ENCODE data around the gene MTPN. TPM values are rescaled to one million over a fixed set of nuclear protein-coding genes. Genes with fewer than 3 reads are reported as not detected.

The MTPN gene
- total and polyA plus RNA-seq, 2 donors (not counting 1 experiment from before 2014, with no cell fraction given) = 158 to 215 TPM

DNA sequence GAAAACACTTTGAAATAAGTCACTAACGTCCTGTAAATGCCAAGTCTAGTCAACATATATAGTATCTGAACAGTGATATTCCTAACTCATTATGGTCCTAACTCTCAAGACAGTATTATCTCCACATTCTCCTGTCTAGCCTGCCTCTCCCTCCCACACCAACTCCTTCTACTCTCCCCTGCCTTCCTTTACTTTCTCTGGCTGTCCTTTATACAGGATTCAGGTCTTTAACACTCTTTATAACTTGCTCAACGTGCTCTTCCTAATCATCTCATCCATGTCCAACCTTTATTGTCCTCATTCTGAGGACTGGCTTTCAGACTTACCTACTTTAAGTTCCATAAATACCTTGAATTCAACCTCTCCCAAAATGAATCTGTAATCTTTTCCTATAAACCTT lies 42.5 kb downstream of the MTPN start:
- no peaks in the 10 kb centered on the region for H3K4me1 ChIP-seq (ENCODE audit: control insufficient read depth, extremely low read depth, insufficient read depth, low read length)
- DNase-seq (ENCODE audit: low read depth in 2 of 2) = no peak
- H3K4me3 ChIP-seq (replicated peaks in 1 of 4; ENCODE audit: control extremely low read depth in 1 of 4, insufficient read depth in 1 of 4, low read depth in 3 of 4, low read length in 4 of 4) = no peak overlapping the region
- no peak overlapping the region for H2AFZ ChIP-seq (ENCODE audit: low read length)
- H3K79me2 ChIP-seq (ENCODE audit: control insufficient read depth, insufficient read depth, low read length) = peaks cover 29% of the 10 kb centered on the region
- TF ChIP-seq, protein P1, sequence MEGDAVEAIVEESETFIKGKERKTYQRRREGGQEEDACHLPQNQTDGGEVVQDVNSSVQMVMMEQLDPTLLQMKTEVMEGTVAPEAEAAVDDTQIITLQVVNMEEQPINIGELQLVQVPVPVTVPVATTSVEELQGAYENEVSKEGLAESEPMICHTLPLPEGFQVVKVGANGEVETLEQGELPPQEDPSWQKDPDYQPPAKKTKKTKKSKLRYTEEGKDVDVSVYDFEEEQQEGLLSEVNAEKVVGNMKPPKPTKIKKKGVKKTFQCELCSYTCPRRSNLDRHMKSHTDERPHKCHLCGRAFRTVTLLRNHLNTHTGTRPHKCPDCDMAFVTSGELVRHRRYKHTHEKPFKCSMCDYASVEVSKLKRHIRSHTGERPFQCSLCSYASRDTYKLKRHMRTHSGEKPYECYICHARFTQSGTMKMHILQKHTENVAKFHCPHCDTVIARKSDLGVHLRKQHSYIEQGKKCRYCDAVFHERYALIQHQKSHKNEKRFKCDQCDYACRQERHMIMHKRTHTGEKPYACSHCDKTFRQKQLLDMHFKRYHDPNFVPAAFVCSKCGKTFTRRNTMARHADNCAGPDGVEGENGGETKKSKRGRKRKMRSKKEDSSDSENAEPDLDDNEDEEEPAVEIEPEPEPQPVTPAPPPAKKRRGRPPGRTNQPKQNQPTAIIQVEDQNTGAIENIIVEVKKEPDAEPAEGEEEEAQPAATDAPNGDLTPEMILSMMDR (conservative IDR thresholded peaks at IDR 0.05 in 1 of 2, IDR thresholded peaks at IDR 0.05 in 1 of 2; ENCODE audit: low read depth in 1 of 2, low read length in 2 of 2) = no peak
- TF ChIP-seq EZH2 (IDR thresholded peaks at IDR 0.05; ENCODE audit: low read length, missing control alignments) = no peak
- peaks cover 2% of the 10 kb centered on the region for H3K36me3 ChIP-seq (ENCODE audit: control insufficient read depth, insufficient read depth, low read length)
- H3K27me3 ChIP-seq (ENCODE audit: control insufficient read depth, insufficient read depth, low read length) = no peaks in the 10 kb centered on the region
- H3K4me2 ChIP-seq (ENCODE audit: extremely low read depth, insufficient read depth, low read length) = no peak overlapping the region
- H4K20me1 ChIP-seq (ENCODE audit: control insufficient read depth, extremely low read depth, insufficient read depth, low read length) = no peaks in the 10 kb centered on the region
- no peaks in the 10 kb centered on the region for H3K9me3 ChIP-seq (ENCODE audit: control insufficient read depth, insufficient read depth, low read depth, low read length)
- H3K27ac ChIP-seq (ENCODE audit: insufficient read depth, low read length) = no peak overlapping the region
- H3K9ac ChIP-seq (ENCODE audit: insufficient read depth, low read length) = no peak overlapping the region

DNA sequence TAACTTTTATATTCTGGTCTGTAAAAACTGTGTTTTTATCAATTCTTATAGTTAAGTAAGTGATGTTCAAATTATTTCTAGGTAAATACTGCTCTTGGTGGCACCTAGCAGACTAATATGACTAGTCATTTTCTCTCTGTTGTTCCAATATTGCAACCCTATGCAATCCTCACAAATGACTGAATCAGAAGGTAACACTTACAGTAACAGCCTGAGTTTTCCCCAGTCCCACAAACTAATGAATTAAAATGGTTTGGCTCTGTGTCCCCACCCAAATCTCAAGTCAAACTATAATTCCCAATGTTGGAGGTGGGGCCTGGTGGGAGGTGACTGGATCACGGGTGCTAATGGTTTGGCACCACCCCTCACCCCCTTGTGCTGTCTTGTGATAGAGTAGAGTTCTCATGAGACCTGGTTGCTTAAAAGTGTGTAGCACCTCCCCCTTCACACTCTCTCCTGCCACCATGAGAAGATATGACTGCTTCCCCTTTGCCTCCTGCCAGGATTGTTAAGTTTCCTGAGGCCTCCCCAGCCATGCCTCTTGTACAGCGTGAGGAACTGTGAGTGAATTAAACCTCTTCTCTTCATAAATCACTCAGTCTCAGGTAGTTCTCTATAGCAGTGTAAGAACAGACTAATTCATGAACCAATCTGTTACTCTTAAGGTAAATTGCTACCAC lies 43.5 kb downstream of the MTPN start:
- peak in 1 of 2 donors; percentile 17 for DNase-seq (ENCODE audit: low read depth in 2 of 2)
- Histone ChIP-seq H3K36me3 (ENCODE audit: control insufficient read depth, insufficient read depth, low read length) (peaks cover 3% of the 10 kb centered on the region), H3K4me2 (ENCODE audit: extremely low read depth, insufficient read depth, low read length) (no peak overlapping the region), H3K4me1 (ENCODE audit: control insufficient read depth, extremely low read depth, insufficient read depth, low read length) (no peaks in the 10 kb centered on the region), H3K9me3 (ENCODE audit: control insufficient read depth, insufficient read depth, low read depth, low read length) (no peaks in the 10 kb centered on the region), H4K20me1 (ENCODE audit: control insufficient read depth, extremely low read depth, insufficient read depth, low read length) (no peaks in the 10 kb centered on the region), H2AFZ (ENCODE audit: low read length) (no peak overlapping the region), H3K9ac (ENCODE audit: insufficient read depth, low read length) (no peak overlapping the region), H3K27ac (ENCODE audit: insufficient read depth, low read length) (no peak overlapping the region), H3K4me3 (replicated peaks in 1 of 4; ENCODE audit: control extremely low read depth in 1 of 4, insufficient read depth in 1 of 4, low read depth in 3 of 4, low read length in 4 of 4) (no peak overlapping the region), H3K79me2 (ENCODE audit: control insufficient read depth, insufficient read depth, low read length) (peaks cover 27% of the 10 kb centered on the region), H3K27me3 (ENCODE audit: control insufficient read depth, insufficient read depth, low read length) (no peaks in the 10 kb centered on the region)
- TF ChIP-seq EZH2 (IDR thresholded peaks at IDR 0.05; ENCODE audit: low read length, missing control alignments) = no peak
- TF ChIP-seq, protein P1 (conservative IDR thresholded peaks at IDR 0.05 in 1 of 2, IDR thresholded peaks at IDR 0.05 in 1 of 2; ENCODE audit: low read depth in 1 of 2, low read length in 2 of 2) = no peak

DNA sequence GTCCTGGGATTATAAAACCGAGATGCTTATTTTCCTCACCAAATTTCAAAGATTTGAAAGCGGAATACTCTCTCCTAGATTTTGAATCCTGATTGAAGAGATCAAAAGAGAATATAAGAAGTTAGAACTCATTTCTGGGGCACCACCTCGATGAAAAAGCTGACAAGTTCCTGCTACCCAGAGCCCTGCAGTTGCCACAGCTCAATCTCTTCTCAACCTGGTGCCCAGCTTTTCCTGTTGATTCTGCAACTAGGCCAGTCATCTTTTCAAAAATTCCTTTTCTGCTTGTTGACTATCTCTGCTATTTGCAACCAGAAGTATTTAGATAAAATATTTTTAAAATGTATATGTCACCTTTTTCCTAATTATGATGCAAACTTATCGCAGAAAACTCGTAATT lies 45.0 kb downstream of the MTPN start:
- Histone ChIP-seq H3K9me3 (ENCODE audit: control insufficient read depth, insufficient read depth, low read depth, low read length) (no peaks in the 10 kb centered on the region), H4K20me1 (ENCODE audit: control insufficient read depth, extremely low read depth, insufficient read depth, low read length) (no peaks in the 10 kb centered on the region), H3K4me2 (ENCODE audit: extremely low read depth, insufficient read depth, low read length) (no peak overlapping the region), H3K9ac (ENCODE audit: insufficient read depth, low read length) (no peak overlapping the region), H2AFZ (ENCODE audit: low read length) (no peak overlapping the region), H3K79me2 (ENCODE audit: control insufficient read depth, insufficient read depth, low read length) (peaks cover 19% of the 10 kb centered on the region), H3K27me3 (ENCODE audit: control insufficient read depth, insufficient read depth, low read length) (no peaks in the 10 kb centered on the region), H3K36me3 (ENCODE audit: control insufficient read depth, insufficient read depth, low read length) (peaks cover 4% of the 10 kb centered on the region), H3K4me3 (replicated peaks in 1 of 4; ENCODE audit: control extremely low read depth in 1 of 4, insufficient read depth in 1 of 4, low read depth in 3 of 4, low read length in 4 of 4) (no peak overlapping the region), H3K27ac (ENCODE audit: insufficient read depth, low read length) (no peak overlapping the region), H3K4me1 (ENCODE audit: control insufficient read depth, extremely low read depth, insufficient read depth, low read length) (no peaks in the 10 kb centered on the region)
- no peak for TF ChIP-seq EZH2 (IDR thresholded peaks at IDR 0.05; ENCODE audit: low read length, missing control alignments)
- TF ChIP-seq, protein P1 (conservative IDR thresholded peaks at IDR 0.05 in 1 of 2, IDR thresholded peaks at IDR 0.05 in 1 of 2; ENCODE audit: low read depth in 1 of 2, low read length in 2 of 2) = no peak
- DNase-seq (ENCODE audit: low read depth in 2 of 2) = no peak

All from fibroblast of lung (primary cell).